DOHH2 (cell line): Measurements from ENCODE around the gene DENND1A.

ENCODE experiments used
- H3F3A ChIP-seq: fragments of 200-600 bp; sonication (generic), shearing (Covaris generic); 2 replicates; pipeline ENCODE4 v1.6.0; 2016; ENCODE audit warnings: antibody characterized with exemption, mild to moderate bottlenecking; ENCODE audit not compliant: control insufficient read depth, insufficient read depth
- H3K27ac ChIP-seq: fragments of 200-600 bp; sonication (generic); 2 replicates; pipeline ENCODE4 v1.5.1; 2014; ENCODE audit warnings: low read depth, mild to moderate bottlenecking, low read length, moderate library complexity
- H3K27me3 ChIP-seq: fragments of 200-600 bp; sonication (generic); 2 replicates; pipeline ENCODE4 v1.6.1; 2014; ENCODE audit warnings: mild to moderate bottlenecking, low read length, mixed read lengths; ENCODE audit not compliant: control insufficient read depth
- H3K36me3 ChIP-seq: fragments of 200-600 bp; sonication (generic); 2 replicates; pipeline ENCODE4 v1.6.1; 2014; ENCODE audit warnings: mild to moderate bottlenecking, low read length, moderate library complexity, mixed read lengths; ENCODE audit not compliant: control insufficient read depth
- H3K4me1 ChIP-seq: fragments of 200-600 bp; sonication (generic); 2 replicates; pipeline ENCODE4 v1.6.1; 2014; ENCODE audit warnings: mild to moderate bottlenecking, low read length, mixed read lengths; ENCODE audit not compliant: control insufficient read depth
- H3K4me2 ChIP-seq: fragments of 200-600 bp; sonication (generic); 2 replicates; pipeline ENCODE4 v1.6.0; 2014; ENCODE audit warnings: mild to moderate bottlenecking, low read length, moderate library complexity
- H3K4me3 ChIP-seq: fragments of 200-600 bp; sonication (generic); 2 replicates; pipeline ENCODE4 v1.5.1; 2014; ENCODE audit warnings: mild to moderate bottlenecking, low read length, mixed read lengths
- H3K79me2 ChIP-seq: fragments of 200-600 bp; sonication (generic); 2 replicates; pipeline ENCODE4 v1.6.1; 2014; ENCODE audit warnings: mild to moderate bottlenecking, low read length, mixed read lengths; ENCODE audit not compliant: control insufficient read depth
- H3K9me2 ChIP-seq: fragments of 200-600 bp; sonication (generic); replicated peaks from 2 replicates; pipeline ENCODE4 v1.6.1; 2014; ENCODE audit warnings: mild to moderate bottlenecking, low read length, mixed read lengths; ENCODE audit not compliant: control insufficient read depth
- H3K9me3 ChIP-seq: fragments of 200-600 bp; sonication (generic); 2 replicates; pipeline ENCODE4 v1.6.1; 2014; ENCODE audit warnings: antibody characterized with exemption, low read length, mixed read lengths; ENCODE audit not compliant: control insufficient read depth, insufficient read depth
- H4K20me1 ChIP-seq: fragments of 200-600 bp; sonication (generic); 2 replicates; pipeline ENCODE4 v1.6.0; 2014; ENCODE audit warnings: low read depth, mild to moderate bottlenecking, antibody characterized with exemption, low read length, moderate library complexity; ENCODE audit not compliant: control insufficient read depth, insufficient read depth
- CTCF ChIP-seq: fragments of 200-600 bp; sonication (generic); IDR thresholded peaks from one replicate; pipeline ENCODE4 v1.5.1; 2014; ENCODE audit warnings: antibody characterized with exemption, mild to moderate bottlenecking, low read depth, low read length; ENCODE audit not compliant: poor library complexity, severe bottlenecking
- EZH2phosphoT487 ChIP-seq: fragments of 200-600 bp; sonication (generic); IDR thresholded peaks from 2 replicates; pipeline ENCODE4 v1.6.1; 2017; ENCODE audit warnings: borderline replicate concordance, mild to moderate bottlenecking, antibody characterized with exemption, low read length, moderate library complexity, mixed read lengths

The DENND1A gene

DNA sequence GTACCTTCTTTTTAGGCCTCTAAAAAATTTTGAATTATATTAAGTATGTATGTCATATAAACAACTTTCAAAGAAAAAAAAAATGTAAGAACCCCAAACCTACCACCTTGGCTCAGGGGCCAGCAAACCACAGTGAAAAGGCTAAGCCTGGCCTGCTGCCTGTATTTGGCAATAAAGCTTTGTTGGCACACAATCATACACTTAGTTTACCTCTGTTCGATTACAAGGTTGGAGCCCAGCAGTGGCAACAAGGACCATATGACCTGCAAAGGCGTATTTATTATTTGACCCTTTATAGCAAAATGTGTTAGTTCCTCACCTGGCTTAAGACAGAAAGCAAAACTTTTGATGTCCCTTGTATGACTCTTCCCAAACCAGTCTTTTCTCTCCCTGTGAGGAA, 282.8 kb downstream of the DENND1A start:
- Histone ChIP-seq H3K4me3 (no peak overlapping the region), H3K27ac (no peak overlapping the region), H3K9me2 (no peaks in the 10 kb centered on the region), H3K9me3 (no peaks in the 10 kb centered on the region), H3F3A (no peaks in the 10 kb centered on the region), H3K4me2 (no peak overlapping the region), H3K4me1 (no peaks in the 10 kb centered on the region), H3K36me3 (peaks cover 3% of the 10 kb centered on the region; the same call in 1 of the 2 replicates), H4K20me1 (no peaks in the 10 kb centered on the region), H3K27me3 (no peaks in the 10 kb centered on the region), H3K79me2 (no peaks in the 10 kb centered on the region)
- TF ChIP-seq EZH2phosphoT487: no peak
- TF ChIP-seq CTCF: no peak

- Histone ChIP-seq H3K36me3 (peaks cover 3% of the 10 kb centered on the region; the same call in 1 of the 2 replicates), H3K4me1 (no peaks in the 10 kb centered on the region), H3K27ac (no peak overlapping the region), H4K20me1 (no peaks in the 10 kb centered on the region), H3K4me2 (no peak overlapping the region), H3K27me3 (no peaks in the 10 kb centered on the region), H3K4me3 (no peak overlapping the region), H3K9me2 (no peaks in the 10 kb centered on the region), H3K9me3 (no peaks in the 10 kb centered on the region), H3K79me2 (no peaks in the 10 kb centered on the region), H3F3A (no peaks in the 10 kb centered on the region)
- no peak for TF ChIP-seq CTCF
- no peak for TF ChIP-seq EZH2phosphoT487
Measured at GRCh38 chr9:123645762-123646161, 284.2 kb downstream of the DENND1A start.

- H3F3A ChIP-seq: no peaks in the 10 kb centered on the region
- H3K9me3 ChIP-seq: no peaks in the 10 kb centered on the region
- H3K27ac ChIP-seq: no peak overlapping the region
- H3K79me2 ChIP-seq: no peaks in the 10 kb centered on the region
- TF ChIP-seq CTCF (no peak), EZH2phosphoT487 (no peak)
- H3K36me3 ChIP-seq: peaks cover 3% of the 10 kb centered on the region; the same call in 1 of the 2 replicates
- no peaks in the 10 kb centered on the region for H3K27me3 ChIP-seq
- no peak overlapping the region for H3K4me3 ChIP-seq
- H3K4me2 ChIP-seq: no peak overlapping the region
- H3K9me2 ChIP-seq: no peaks in the 10 kb centered on the region
- H4K20me1 ChIP-seq: no peaks in the 10 kb centered on the region
- no peaks in the 10 kb centered on the region for H3K4me1 ChIP-seq
Measured at GRCh38 chr9:123645126-123645525, 284.8 kb downstream of the DENND1A start.

GRCh38 chr9:123643518-123643917, 286.4 kb downstream of the DENND1A start:
- Histone ChIP-seq H3K9me2 (no peaks in the 10 kb centered on the region), H3K27ac (no peak overlapping the region), H3K36me3 (no peaks in the 10 kb centered on the region), H3K4me3 (no peak overlapping the region), H4K20me1 (no peaks in the 10 kb centered on the region), H3F3A (no peaks in the 10 kb centered on the region), H3K27me3 (no peaks in the 10 kb centered on the region), H3K4me1 (no peaks in the 10 kb centered on the region), H3K4me2 (no peak overlapping the region), H3K79me2 (no peaks in the 10 kb centered on the region), H3K9me3 (no peaks in the 10 kb centered on the region)
- TF ChIP-seq EZH2phosphoT487: no peak
